GM18499 (cell line): ENCODE measurements around the gene JSRP1.

ENCODE experiments used
- ATAC-seq: cut with Tn5 transposase; IDR thresholded peaks from one replicate; pipeline ENCODE4 v1.9.1; 2021; ENCODE audit warnings: moderate number of reproducible peaks; ENCODE audit not compliant: insufficient read depth, unreplicated experiment

JSRP1 gene

DNA sequence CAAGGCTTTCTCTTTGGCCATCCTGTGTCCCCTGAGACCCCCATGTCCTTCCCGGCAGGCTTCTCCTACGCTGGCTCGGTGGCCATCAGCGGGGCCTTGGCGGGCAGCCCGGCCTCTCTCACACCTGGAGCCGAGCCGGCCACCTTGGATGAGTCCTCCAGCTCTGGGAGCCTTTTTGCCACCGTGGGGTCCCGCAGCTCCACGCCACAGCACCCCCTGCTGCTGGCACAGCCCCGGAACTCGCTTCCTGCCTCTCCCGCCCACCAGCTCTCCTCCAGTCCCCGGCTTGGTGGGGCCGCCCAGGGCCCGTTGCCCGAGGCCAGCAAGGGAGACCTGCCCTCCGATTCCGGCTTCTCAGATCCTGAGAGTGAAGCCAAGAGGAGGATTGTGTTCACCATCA, 34.3 kb downstream of the JSRP1 start:
- ATAC-seq, result no peak

GRCh38 chr19:2221250-2221831, 34.9 kb downstream of the JSRP1 start:
- ATAC-seq, result no peak

DNA sequence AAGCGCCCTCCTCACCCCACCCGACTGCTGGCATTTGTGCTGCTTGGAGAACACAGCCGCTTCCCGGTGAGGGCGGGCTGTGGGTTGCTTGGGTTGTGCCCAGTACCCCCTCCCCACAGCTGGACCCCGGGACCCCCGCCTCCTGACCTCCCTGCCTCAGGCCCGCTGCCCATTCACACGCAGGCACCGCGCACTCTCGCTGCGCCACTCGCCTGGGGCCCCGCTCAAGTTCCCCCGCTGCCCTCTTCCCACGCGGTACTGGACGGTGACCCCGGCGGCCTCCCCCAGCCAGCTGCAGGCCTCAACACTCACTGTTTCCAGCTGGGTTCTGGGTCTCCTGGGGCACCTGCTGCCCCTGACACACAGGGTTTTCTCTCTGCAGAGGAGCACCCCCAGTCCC, 36.5 kb downstream of the JSRP1 start:
- ATAC-seq, result no peak

DNA sequence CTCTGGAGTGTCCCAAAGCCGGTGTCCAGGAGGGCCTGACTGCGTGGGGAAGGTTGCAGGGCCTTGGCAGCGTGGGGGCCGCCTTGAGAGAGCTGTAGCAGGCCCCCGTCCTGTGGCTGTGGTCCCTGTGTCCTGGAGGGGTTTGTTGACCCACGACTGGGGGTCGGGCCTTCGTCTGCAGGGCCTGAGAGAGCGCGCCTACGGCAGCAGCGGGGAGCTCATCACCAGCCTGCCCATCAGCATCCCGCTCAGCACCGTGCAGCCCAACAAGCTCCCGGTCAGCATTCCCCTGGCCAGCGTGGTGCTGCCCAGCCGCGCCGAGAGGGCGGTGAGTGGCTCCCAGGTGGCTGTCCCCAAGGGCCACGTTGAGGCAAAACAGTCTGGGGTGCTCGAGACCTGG, 38.6 kb downstream of the JSRP1 start:
- ATAC-seq, result no peak

DNA sequence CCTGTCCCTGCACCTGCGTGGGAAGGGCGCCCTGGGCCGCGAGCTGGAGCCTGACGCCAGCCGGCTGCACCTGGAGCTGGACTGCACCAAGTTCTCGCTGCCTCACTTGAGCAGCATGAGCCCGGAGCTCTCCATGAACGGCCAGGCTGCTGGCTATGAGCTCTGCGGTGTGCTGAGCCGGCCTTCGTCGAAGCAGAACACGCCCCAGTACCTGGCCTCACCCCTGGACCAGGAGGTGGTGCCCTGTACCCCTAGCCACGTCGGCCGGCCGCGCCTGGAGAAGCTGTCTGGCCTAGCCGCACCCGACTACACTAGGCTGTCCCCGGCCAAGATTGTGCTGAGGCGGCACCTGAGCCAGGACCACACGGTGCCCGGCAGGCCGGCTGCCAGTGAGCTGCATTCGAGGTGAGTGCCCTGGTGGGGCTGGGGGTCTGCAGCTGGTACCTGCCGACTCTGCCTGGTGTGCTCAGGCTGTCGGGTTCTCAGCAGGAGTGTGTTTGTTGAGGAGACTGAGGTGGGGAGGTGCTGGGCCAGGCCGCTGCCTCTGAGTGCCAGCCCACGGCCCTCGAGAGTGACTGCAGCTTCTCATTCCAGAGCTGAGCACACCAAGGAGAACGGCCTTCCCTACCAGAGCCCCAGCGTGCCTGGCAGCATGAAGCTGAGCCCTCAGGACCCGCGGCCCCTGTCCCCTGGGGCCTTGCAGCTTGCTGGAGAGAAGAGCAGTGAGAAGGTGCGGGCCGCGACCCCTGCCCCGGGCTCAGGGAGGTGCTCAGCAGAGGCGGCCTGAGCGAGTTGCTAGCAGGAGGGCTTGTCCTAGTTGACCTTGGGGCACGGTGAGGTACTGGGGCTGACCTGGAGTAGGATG, 39.6 kb downstream of the JSRP1 start:
- ATAC-seq, result no peak

DNA sequence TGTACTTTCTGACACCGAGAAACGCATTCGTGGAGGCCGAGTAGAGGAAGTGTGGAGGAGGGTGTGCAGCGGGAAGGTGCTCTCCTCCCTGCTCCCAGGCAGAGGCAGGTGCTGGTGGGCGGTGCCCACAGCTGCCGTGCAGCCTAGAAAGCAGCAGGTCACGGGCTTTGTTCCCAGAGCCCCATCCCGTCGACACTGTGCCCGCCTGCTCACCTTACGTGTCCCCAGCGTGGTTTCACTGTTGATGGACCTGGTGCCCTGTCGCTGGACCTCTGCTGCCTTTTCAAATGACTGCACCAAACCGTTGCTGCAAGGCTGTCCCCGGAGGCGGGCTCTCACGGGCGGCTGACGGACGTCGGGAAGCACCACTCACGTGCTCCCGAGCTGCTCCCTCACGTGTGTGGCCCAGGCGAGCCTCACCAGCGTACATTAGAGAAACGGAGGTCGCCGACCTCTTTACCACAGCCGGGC, 40.9 kb downstream of the JSRP1 start:
- ATAC-seq, result no peak

DNA sequence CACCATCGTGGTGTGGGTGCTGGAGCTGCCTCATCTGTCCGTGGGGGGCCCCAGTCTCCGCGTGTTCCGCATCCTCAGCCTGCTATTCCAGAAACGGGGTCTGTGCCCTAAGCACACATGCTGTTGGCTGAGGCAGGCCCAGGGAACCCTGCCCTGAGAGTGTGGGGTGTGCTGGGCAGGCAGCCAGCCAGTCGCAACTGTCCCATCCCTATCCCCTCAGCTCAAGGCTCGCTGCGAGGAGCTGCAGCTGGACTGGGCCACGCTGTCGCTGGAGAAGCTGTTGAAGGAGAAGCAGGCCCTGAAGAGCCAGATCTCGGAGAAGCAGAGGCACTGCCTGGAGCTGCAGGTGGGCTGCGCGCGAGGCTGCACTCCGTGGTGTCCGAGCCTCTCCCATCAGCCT, 42.0 kb downstream of the JSRP1 start:
- ATAC-seq, result no peak

DNA sequence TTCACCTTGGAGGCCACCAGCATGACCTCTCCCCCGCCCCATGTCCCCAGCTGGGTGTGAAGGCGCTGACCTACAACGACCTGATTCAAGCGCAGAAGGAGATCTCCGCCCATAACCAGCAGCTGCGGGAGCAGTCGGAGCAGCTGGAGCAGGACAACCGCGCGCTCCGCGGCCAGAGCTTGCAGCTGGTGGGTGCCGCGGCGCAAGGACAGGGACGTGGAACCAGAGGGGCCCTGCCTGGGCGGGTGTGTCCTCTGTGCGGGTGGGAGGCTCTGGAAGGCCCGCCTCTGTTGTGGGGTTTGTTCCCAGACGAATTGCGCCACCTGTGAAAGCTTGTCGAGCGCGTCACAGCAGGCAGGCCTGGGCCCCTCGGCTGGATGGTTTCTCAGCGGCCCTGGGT, 42.4 kb downstream of the JSRP1 start:
- no peak for ATAC-seq

- no peak for ATAC-seq
Measured at GRCh38 chr19:2212861-2213711, 43.1 kb downstream of the JSRP1 start.

- ATAC-seq, result no peak
Measured at GRCh38 chr19:2210987-2211740, 45.1 kb downstream of the JSRP1 start.

DNA sequence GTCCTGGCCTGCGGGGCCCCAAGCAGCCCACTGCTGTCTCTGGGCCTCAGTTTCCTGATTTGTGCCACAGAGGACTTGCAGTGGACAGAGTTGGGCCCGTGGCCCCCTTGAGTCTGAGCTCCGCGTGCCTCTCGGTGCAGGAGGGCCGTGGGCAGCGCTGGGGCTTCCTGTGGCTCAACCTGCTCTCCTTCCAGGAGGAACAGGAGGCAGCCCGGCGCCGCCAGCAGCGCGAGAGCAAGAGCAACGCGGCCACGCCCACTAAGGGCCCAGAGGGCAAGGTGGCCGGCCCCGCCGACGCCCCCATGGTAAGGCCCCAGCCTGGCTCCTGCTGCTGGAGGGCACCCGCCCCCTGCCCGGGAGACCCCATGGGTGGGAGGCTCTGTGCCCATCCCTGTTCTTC, 46.0 kb downstream of the JSRP1 start:
- no peak for ATAC-seq

GRCh38 chr19:2209408-2209807, 46.8 kb downstream of the JSRP1 start:
- ATAC-seq, result no peak

- no peak for ATAC-seq
Measured at GRCh38 chr19:2208975-2209374, 47.2 kb downstream of the JSRP1 start.

GRCh38 chr19:2207991-2208860, 48.0 kb downstream of the JSRP1 start:
- no peak for ATAC-seq

DNA sequence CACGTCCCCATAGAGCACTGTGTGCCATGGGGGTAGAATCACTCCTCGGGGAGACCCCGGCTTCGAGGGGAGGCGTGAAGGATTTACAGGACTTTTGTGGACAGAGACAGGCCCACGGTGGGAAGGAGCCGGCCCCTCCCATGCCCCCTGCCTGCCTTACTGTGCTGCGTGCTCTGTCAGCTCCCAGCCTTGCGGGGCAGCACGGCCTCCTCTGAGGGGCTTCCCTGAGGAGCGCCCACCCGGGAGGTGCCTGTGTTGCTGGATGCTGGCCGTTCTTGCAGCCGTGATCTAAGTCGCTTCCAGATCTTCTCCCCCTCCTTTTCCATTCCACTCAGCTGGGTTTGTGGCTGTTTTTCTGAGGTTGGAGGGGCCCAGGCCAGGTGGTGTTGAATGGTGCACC, 49.2 kb downstream of the JSRP1 start:
- ATAC-seq, result no peak

- ATAC-seq, result no peak
Measured at GRCh38 chr19:2202366-2202765, 53.9 kb downstream of the JSRP1 start.
